Mesenchymal stem cell (in vitro differentiated cells and primary cell): Measurements from ENCODE around the gene ZNF599.

ENCODE experiments used
- DNase-seq: peaks from one replicate; pipeline ENCODE4 v3.0.0-alpha.2; 2013
- H2AFZ ChIP-seq: one replicate; pipeline ENCODE4 v1.6.1; 2013; ENCODE audit warnings: low read depth, mild to moderate bottlenecking, control low read depth, inconsistent platforms, low read length, moderate library complexity
- H2AK5ac ChIP-seq: 2 replicates; pipeline ENCODE4 v1.6.1; 2013; ENCODE audit warnings: low read length, moderate library complexity, mild to moderate bottlenecking, inconsistent platforms; ENCODE audit not compliant: severe bottlenecking
- H2BK120ac ChIP-seq: one replicate; pipeline ENCODE4 v1.6.1; 2013; ENCODE audit warnings: low read depth, mild to moderate bottlenecking, inconsistent platforms, low read length, moderate library complexity
- H2BK12ac ChIP-seq, 2 experiments: one replicate each; pipeline ENCODE4 v1.6.1; 2013; ENCODE audit warnings: inconsistent platforms in 2 of 2, low read length in 2 of 2, mild to moderate bottlenecking in 2 of 2, moderate library complexity in 2 of 2, control low read depth in 1 of 2
- H2BK15ac ChIP-seq: one replicate; pipeline ENCODE4 v1.6.1; 2013; ENCODE audit warnings: mild to moderate bottlenecking, low read depth, inconsistent platforms; ENCODE audit not compliant: poor library complexity, severe bottlenecking
- H2BK5ac ChIP-seq: 2 replicates; pipeline ENCODE4 v1.6.1; 2013; ENCODE audit warnings: low read depth, mild to moderate bottlenecking, low read length, control low read depth, inconsistent platforms; ENCODE audit not compliant: poor library complexity, severe bottlenecking
- H3K14ac ChIP-seq, 2 experiments: one replicate each; pipeline ENCODE4 v1.6.1; 2013; ENCODE audit warnings: inconsistent platforms in 2 of 2, low read length in 2 of 2, control low read depth in 1 of 2, mild to moderate bottlenecking in 1 of 2, moderate library complexity in 1 of 2
- H3K18ac ChIP-seq, 2 experiments: one replicate each; pipeline ENCODE4 v1.6.1; 2013; ENCODE audit warnings: inconsistent platforms in 2 of 2, low read length in 2 of 2, control low read depth in 1 of 2, low read depth in 1 of 2, mild to moderate bottlenecking in 1 of 2
- H3K23ac ChIP-seq, 2 experiments: one replicate each; pipeline ENCODE4 v1.6.1; 2013; ENCODE audit warnings: inconsistent platforms in 2 of 2, low read length in 2 of 2, mild to moderate bottlenecking in 2 of 2, moderate library complexity in 2 of 2, control low read depth in 1 of 2
- H3K27ac ChIP-seq: 2 replicates; pipeline ENCODE4 v1.5.1; 2013; ENCODE audit warnings: mild to moderate bottlenecking, moderate library complexity, low read length, control low read depth, inconsistent platforms; ENCODE audit not compliant: poor library complexity, severe bottlenecking
- H3K27me3 ChIP-seq, 2 experiments: 2 replicates each; pipeline versions ENCODE4 v1.6.1 to v1.7.0; 2013; ENCODE audit warnings: low read length in 2 of 2, mild to moderate bottlenecking in 2 of 2, moderate library complexity in 2 of 2, control low read depth in 1 of 2, inconsistent platforms in 1 of 2; ENCODE audit not compliant: control insufficient read depth in 1 of 2, insufficient read depth in 1 of 2
- H3K36me3 ChIP-seq, 2 experiments: 2 replicates each; pipeline versions ENCODE4 v1.6.1 to v1.7.0; 2013; ENCODE audit warnings: low read length in 2 of 2, control low read depth in 1 of 2, inconsistent platforms in 1 of 2, low read depth in 1 of 2, mild to moderate bottlenecking in 1 of 2; ENCODE audit not compliant: insufficient read depth in 2 of 2, control insufficient read depth in 1 of 2
- H3K4ac ChIP-seq, 2 experiments: one replicate each; pipeline ENCODE4 v1.6.1; 2013; ENCODE audit warnings: inconsistent platforms in 2 of 2, low read length in 2 of 2, mild to moderate bottlenecking in 2 of 2, moderate library complexity in 2 of 2, control low read depth in 1 of 2, low read depth in 1 of 2
- H3K4me1 ChIP-seq: 2 replicates; pipeline ENCODE4 v1.6.1; 2013; ENCODE audit warnings: low read depth, low read length, control low read depth; ENCODE audit not compliant: control insufficient read depth, insufficient read depth
- H3K4me2 ChIP-seq: 2 replicates; pipeline ENCODE4 v1.6.1; 2013; ENCODE audit warnings: low read length, mild to moderate bottlenecking, inconsistent platforms; ENCODE audit not compliant: poor library complexity, severe bottlenecking
- H3K4me3 ChIP-seq, 2 experiments: 2 replicates each; pipeline versions ENCODE4 v1.5.1 to v1.7.0; 2013; ENCODE audit warnings: low read length in 2 of 2, mild to moderate bottlenecking in 2 of 2, control low read depth in 1 of 2, low read depth in 1 of 2; ENCODE audit not compliant: insufficient read depth in 1 of 2
- H3K79me1 ChIP-seq: replicated peaks from 2 replicates; pipeline ENCODE4 v1.6.1; 2013; ENCODE audit warnings: mild to moderate bottlenecking, control low read depth, low read length, inconsistent platforms; ENCODE audit not compliant: poor library complexity, severe bottlenecking
- H3K9ac ChIP-seq: 2 replicates; pipeline ENCODE4 v1.7.0; 2013; ENCODE audit warnings: mild to moderate bottlenecking, low read length, moderate library complexity
- H3K9me3 ChIP-seq: 2 replicates; pipeline ENCODE4 v1.7.0; 2013; ENCODE audit warnings: mild to moderate bottlenecking, low read length; ENCODE audit not compliant: control insufficient read depth
- H4K8ac ChIP-seq: one replicate; pipeline ENCODE4 v1.6.1; 2013; ENCODE audit warnings: inconsistent platforms, mild to moderate bottlenecking, low read length, moderate library complexity
- H4K91ac ChIP-seq: one replicate; pipeline ENCODE4 v1.6.1; 2013; ENCODE audit warnings: mild to moderate bottlenecking, low read length, inconsistent platforms
- WGBS: methylation state at CpG from one replicate; pipeline ENCODE4 v1.1.7; 2013; ENCODE audit warnings: mixed read lengths; 5-methylcytosine and 5-hydroxymethylcytosine counted together

ZNF599 gene

DNA sequence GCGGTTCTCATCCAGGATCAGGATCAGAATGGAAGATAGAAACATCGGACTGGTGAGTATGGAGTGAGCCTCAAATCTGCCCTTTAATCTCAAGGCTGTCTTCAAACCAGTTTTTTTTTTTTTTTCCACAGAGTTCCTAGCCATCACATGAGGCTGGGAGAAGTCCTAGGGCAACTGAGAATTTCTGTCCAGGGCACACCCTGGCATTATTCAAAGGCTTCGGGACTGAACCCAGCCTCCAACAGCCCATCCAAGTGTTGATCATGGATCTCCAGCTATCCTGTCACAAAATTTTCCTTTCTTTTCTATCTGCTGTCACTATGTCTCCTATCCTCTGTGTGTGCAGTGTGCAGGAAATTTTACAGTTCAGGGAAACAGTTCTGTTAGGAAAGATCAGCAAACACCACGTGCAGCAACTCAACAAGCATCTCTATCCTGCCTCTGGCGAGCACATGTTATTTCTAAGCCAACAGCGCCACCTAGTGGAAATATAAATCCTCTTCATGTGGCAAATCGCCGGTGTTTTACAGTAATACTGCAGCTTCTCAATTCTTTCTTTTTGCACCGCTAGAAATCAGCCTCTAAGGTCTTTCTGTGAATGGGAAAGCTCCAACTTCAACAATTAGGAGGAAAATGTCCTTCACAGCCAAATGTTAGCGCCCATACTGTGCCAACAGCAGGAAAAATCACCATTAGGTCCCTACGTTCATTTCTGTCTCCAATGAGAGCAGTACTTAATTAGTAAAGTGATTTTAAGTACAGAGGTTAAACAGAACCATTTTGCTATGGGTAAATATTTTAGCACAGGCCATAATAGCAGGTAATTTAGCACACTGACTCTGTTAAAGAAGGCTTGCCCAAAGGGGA, 60.4 kb downstream of the ZNF599 start:
- peak; percentile 77 for DNase-seq
- Histone ChIP-seq H3K4me2 (no peak overlapping the region), H2AK5ac (no peak overlapping the region), H3K9ac (no peak overlapping the region), H3K4me1 (no peaks in the 10 kb centered on the region), H2BK15ac (no peak overlapping the region), H3K9me3 (peaks cover 32% of the 10 kb centered on the region), H3K14ac (no peak overlapping the region), H2BK5ac (no peak overlapping the region), H3K23ac (no peak overlapping the region), H3K36me3 (no peaks in the 10 kb centered on the region), H2BK120ac (no peak overlapping the region), H3K18ac (no peak overlapping the region), H2BK12ac (no peak overlapping the region), H3K4me3 (no peak overlapping the region), H2AFZ (no peak overlapping the region), H3K4ac (no peak overlapping the region), H3K27me3 (no peaks in the 10 kb centered on the region), H4K91ac (no peak overlapping the region), H4K8ac (no peak overlapping the region), H3K27ac (no peak overlapping the region), H3K79me1 (no peaks in the 10 kb centered on the region)
- WGBS: 29% methylated on average over 9 of the region's 11 CpGs

DNA sequence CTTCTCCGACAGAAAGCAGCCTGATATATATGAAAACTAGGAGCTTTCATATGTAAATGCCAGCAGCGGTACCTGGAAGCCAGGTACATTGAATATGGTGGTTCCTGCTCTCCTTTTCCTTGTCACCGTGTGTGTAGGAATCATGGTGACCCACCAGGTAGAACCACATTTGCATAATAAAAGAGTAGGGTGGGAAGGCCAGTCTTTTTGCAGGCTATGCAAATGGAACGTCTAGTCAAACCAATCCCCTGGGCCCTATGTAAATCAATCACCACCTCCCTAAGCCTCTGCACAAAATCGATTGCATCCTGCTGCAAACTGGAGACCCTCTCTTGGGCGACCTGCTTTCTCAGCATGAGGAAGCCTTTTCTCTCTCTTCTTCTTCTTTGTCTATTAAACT, 61.1 kb downstream of the ZNF599 start:
- H3K27ac ChIP-seq: no peak overlapping the region
- no peaks in the 10 kb centered on the region for H3K4me1 ChIP-seq
- H2BK15ac ChIP-seq: no peak overlapping the region
- no peak overlapping the region for H3K14ac ChIP-seq
- no peak overlapping the region for H3K23ac ChIP-seq
- no peak overlapping the region for H3K4ac ChIP-seq
- H3K27me3 ChIP-seq: no peaks in the 10 kb centered on the region
- H2AFZ ChIP-seq: no peak overlapping the region
- no peak for DNase-seq
- no peaks in the 10 kb centered on the region for H3K79me1 ChIP-seq
- no peak overlapping the region for H4K8ac ChIP-seq
- no peak overlapping the region for H2BK12ac ChIP-seq
- H3K9me3 ChIP-seq: peaks cover 36% of the 10 kb centered on the region
- H2BK120ac ChIP-seq: no peak overlapping the region
- H3K9ac ChIP-seq: no peak overlapping the region
- WGBS: 69% methylated on average over 6 of the region's 6 CpGs
- H2BK5ac ChIP-seq: no peak overlapping the region
- no peak overlapping the region for H3K4me3 ChIP-seq
- H3K18ac ChIP-seq: no peak overlapping the region
- no peaks in the 10 kb centered on the region for H3K36me3 ChIP-seq
- H2AK5ac ChIP-seq: no peak overlapping the region
- no peak overlapping the region for H4K91ac ChIP-seq
- H3K4me2 ChIP-seq: no peak overlapping the region
